HG03521 (cell line): ENCODE data around the gene ZGPAT.

ENCODE experiments used
- ATAC-seq: cut with Tn5 transposase; IDR thresholded peaks from one replicate; pipeline ENCODE4 v1.9.1; 2021; ENCODE audit warnings: mild to moderate bottlenecking, moderate library complexity; ENCODE audit not compliant: unreplicated experiment

Gene ZGPAT

DNA sequence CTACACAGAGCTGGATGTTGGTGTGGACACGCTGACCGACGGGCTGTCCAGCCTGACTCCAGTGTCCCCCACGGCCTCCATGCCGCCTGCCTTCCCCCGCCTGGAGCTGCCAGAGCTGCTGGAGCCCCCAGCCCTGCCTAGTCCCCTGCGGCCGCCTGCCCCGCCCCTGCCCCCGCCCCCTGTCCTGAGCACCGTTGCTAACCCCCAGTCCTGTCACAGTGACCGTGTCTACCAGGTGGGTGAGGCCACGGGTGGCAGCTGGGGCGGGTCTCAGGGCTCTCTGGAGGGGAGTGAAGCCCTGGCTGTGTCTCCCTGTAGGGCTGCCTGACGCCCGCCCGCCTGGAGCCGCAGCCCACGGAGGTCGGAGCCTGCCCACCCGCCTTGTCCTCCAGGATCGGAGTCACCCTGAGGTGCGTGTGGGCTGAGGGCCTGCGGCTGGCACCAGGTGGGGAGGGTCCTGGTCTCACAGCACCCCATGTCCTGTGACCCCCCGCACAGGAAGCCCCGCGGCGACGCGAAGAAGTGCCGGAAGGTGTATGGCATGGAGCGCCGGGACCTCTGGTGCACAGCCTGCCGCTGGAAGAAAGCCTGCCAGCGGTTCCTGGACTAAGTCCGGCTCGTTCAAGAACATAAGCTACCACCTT lies 34.7 kb downstream of the ZGPAT start:
- ATAC-seq, result no peak

DNA sequence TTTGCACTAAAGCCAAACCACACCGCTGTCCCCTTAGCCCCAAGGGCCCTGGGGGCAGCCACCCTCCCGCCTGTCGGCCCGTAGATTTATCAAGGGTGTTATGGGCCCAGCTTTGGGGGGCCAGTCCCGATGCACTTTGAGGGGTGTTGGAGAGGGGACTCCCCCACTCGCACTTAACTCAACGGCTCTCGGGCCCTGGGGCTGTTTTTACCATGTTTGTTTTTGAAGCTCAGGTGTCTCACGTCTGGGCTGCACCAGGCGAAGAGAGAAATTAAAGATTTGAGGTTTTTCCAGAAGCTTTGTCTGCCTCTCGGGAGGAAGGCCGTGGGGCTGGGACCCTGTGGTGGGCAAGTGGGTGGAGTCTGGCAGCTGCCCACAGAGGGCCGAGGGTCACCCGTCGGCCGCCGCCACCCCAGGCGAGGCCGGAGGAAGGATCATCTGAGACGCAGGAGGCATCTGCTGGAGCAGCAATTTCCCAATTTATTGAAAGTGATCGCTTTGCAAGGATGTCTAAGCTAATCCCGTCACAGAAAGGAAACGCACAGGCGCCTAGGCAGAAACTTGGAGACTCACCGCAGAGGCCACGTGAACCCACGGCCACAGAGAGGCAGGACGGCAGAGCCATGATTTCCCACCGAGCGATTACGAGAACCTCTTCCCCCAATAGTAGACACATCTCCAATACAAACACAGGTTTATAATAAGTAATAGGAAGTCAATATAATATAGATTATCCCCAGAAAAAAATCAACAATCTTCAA lies 35.6 kb downstream of the ZGPAT start:
- ATAC-seq, result no peak

GRCh38 chr20:63744158-63744557 lies 36.3 kb downstream of the ZGPAT start:
- no peak for ATAC-seq

GRCh38 chr20:63744574-63745423 lies 37.0 kb downstream of the ZGPAT start:
- no peak for ATAC-seq

DNA sequence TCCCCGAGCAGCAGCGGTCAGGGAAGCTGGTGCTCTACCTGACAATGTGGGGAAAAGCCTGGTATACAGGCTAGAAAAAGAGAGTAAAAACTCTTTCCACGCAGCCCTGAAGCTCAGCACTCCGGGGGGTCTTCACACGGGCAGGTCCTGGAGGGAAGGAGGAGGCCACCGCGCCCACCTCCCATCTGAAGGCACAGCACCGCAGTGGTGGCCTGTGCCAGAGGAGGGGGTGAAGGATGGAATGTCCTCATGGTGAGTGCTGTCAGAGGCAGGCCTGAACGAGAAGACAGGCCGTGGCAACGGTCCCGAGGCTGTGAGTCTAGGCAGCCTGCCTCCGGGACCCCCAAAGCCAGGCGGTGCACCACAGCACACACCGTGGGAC lies 37.6 kb downstream of the ZGPAT start:
- ATAC-seq, result no peak

DNA sequence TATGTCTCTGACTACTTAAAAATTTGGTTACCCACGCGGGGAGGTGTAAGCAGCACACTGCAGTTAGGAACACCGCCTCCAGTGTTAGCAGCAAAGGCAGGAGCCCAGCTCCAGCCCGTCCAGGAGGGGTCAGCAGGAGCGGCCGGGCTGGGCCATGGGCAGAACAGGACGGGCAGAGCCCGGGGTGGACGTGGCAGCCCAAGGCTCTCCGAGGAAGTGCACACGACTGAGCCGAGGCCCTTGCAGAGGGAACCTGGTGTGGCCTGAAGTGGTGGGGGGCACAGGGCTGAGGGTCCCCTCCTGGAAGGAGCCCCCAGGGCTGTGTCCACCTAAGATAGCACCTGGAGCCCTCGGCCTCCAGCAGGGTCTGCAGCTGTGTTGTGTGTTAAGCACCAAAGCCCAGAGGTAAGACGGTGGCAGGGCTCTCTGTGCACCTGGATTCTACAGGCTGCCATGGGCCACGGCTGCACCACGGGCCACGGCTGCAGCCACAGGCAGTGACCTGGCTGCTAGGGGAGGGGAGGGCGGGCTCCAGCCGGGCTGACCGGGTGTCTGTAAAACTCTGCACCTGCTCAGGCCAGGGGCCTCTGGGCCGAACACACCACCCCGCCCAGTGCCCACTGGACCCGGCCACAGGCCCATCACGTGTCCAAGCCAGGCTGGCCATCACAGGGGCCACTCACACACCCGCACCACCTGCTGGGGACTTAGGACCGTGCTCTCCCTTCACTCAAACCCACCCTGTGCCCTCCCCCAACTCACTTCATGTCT lies 38.3 kb downstream of the ZGPAT start:
- no peak for ATAC-seq

DNA sequence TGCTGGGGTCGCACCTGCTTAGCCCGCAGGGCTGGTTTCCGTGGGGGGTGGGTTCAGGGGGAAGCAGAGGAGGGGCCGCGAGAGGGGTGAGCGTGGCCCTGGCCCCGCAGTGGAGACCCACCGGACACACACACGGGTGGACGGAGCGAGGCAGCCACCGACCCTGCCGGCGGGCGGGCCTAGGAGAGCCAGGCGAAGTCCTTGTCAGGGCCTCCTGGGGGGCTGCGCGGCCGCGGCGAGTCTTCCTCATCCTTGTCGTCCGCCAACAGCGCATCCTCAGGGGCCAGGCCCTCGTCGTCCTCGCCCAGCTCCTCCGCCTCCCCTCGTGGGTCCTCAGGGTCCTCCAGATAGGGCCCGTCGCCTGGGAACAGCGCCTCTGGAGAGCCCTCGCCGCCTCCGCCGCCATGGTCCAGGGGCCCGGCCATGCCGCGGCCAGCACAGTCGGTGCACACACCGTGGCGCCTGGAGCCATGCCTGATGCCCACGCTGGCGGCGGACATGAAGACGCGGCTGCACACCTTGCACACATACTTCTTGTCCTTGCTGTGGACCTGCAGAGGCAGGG lies 39.0 kb downstream of the ZGPAT start:
- no peak for ATAC-seq

DNA sequence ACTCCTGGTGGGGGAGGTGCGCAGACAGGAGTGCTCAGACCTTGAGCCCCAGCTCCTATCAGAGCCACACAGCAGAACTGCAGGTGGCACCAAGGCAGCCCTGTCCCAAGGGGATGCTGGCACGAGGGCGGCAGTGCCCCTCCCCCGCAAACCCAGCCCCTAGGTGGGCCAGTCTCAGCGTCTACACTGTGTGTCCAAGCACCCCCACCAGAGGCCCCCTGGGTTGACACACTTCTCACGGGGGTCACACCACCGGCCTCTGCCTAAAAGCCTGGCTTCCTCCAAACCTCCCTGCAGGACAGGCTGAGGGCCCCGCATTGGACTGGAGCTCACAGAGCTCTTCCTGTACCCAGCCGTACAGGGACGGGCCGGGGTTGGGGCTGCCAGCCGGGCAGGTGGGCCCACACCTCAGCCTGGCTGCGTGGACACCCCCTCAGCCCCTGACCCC lies 39.8 kb downstream of the ZGPAT start:
- ATAC-seq, result no peak

GRCh38 chr20:63748070-63748933 lies 40.5 kb downstream of the ZGPAT start:
- ATAC-seq, result no peak

DNA sequence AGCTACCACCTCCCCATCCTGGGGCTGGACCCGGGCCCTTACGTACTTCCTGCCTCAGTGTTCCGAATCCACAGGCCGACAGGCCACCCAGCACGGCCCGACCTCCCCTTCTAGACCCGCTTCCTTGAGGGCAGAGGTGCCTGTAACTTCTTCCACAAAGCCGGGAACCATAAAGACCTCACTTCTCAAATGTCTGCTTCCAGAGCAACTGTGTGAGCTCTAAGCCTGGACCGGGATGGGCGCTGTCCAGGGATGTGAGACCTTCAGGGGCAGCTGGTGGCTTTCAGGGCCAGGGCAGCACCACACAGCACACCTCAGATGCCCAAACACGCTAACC lies 41.1 kb downstream of the ZGPAT start:
- no peak for ATAC-seq

GRCh38 chr20:63749597-63750508 lies 42.0 kb downstream of the ZGPAT start:
- ATAC-seq, result no peak

GRCh38 chr20:63750807-63751470 lies 43.1 kb downstream of the ZGPAT start:
- ATAC-seq, result no peak

DNA sequence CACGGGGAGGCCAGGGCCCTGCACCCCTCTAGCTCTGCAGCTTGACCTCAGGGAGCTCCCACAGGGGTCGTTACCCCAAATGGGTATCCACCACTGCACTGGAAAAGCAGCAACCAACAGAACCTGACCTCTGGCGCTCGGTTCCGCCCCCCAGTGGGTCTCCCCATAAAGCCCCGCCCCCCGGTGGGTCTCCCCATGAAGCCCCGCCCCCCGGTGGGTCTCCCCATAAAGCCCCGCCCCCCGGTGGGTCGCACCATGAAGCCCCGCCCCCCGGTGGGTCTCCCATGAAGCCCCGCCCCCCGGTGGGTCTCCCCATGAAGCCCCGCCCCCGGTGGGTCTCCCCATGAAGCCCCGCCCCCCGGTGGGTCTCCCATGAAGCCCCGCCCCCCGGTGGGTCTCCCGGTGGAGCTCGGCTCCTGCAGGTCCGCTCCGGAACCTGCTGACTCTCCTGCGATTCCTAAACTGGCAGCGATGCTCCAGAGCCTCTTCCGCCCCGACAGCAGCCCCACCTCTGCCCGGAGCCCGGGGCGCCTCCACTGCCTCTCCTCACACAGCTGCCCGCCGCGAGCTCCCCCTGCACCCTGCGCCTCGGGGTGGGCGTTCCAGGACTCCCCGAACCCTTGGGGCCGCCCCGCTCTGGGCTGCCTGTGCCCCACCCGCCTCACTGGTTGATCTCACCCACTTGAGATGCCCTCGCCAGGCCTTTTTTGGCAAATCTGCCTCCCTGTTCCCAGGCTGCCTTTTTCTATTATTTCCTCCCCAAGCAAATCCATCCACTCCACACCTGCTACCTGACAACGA lies 43.8 kb downstream of the ZGPAT start:
- ATAC-seq, result no peak

- no peak for ATAC-seq
Measured at GRCh38 chr20:63752411-63753101, 44.7 kb downstream of the ZGPAT start.

- ATAC-seq, result no peak
Measured at GRCh38 chr20:63753381-63753780, 45.5 kb downstream of the ZGPAT start.

- ATAC-seq, result no peak
Measured at GRCh38 chr20:63754008-63754407, 46.2 kb downstream of the ZGPAT start.
